Measurements from ENCODE around the gene IGFLR1.

GRCh38 chr19:35720648-35721047, 21.6 kb downstream of the IGFLR1 start:
- TF ChIP-seq SUZ12 (IDR thresholded peaks at IDR 0.05; ENCODE audit: low read length) (no peak), RNF2 (IDR thresholded peaks at IDR 0.05; ENCODE audit: borderline replicate concordance, low read depth, low read length, missing control alignments, poor library complexity, severe bottlenecking) (no peak), TBP (IDR thresholded peaks at IDR 0.05; ENCODE audit: low read depth, low read length) (no peak), CEBPB (IDR thresholded peaks at IDR 0.05; ENCODE audit: low read depth, low read length) (no peak), USF2 (IDR thresholded peaks at IDR 0.05; ENCODE audit: low read length) (no peak), EP300 (IDR thresholded peaks at IDR 0.05; ENCODE audit: borderline replicate concordance in 1 of 2, low read depth in 2 of 2, low read length in 2 of 2) (no peak), POLR2A (IDR thresholded peaks at IDR 0.05; ENCODE audit: control extremely low read depth in 1 of 2, low read depth in 2 of 2, low read length in 2 of 2) (no peak), CHD1 (IDR thresholded peaks at IDR 0.05; ENCODE audit: low read depth, low read length) (no peak), RAD21 (IDR thresholded peaks at IDR 0.05 in 1 of 2, conservative IDR thresholded peaks at IDR 0.05 in 1 of 2; ENCODE audit: low read depth in 2 of 2, low read length in 2 of 2) (no peak), MAFK (IDR thresholded peaks at IDR 0.05; ENCODE audit: low read depth, low read length) (no peak), KDM1A (IDR thresholded peaks at IDR 0.05; ENCODE audit: borderline replicate concordance, low read length) (no peak), FOSL1 (IDR thresholded peaks at IDR 0.05; ENCODE audit: insufficient read depth, low read depth, low read length) (no peak)
- TF ChIP-seq, protein P1, sequence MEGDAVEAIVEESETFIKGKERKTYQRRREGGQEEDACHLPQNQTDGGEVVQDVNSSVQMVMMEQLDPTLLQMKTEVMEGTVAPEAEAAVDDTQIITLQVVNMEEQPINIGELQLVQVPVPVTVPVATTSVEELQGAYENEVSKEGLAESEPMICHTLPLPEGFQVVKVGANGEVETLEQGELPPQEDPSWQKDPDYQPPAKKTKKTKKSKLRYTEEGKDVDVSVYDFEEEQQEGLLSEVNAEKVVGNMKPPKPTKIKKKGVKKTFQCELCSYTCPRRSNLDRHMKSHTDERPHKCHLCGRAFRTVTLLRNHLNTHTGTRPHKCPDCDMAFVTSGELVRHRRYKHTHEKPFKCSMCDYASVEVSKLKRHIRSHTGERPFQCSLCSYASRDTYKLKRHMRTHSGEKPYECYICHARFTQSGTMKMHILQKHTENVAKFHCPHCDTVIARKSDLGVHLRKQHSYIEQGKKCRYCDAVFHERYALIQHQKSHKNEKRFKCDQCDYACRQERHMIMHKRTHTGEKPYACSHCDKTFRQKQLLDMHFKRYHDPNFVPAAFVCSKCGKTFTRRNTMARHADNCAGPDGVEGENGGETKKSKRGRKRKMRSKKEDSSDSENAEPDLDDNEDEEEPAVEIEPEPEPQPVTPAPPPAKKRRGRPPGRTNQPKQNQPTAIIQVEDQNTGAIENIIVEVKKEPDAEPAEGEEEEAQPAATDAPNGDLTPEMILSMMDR (IDR thresholded peaks at IDR 0.05; ENCODE audit: control extremely low read depth in 1 of 3, insufficient read depth in 1 of 3, low read depth in 1 of 3, low read length in 3 of 3) = no peak

All from H1 (cell line).